Measurements from ENCODE around the gene SMIM28. TPM values are rescaled to one million over a fixed set of nuclear protein-coding genes. Genes with fewer than 3 reads are reported as not detected.

The SMIM28 gene
- total and polyA plus RNA-seq, 2 donors (not counting 3 experiments of a cell fraction or from before 2014, with no cell fraction given) = not detected

- Histone ChIP-seq H4K20me1 (replicated peaks; ENCODE audit: control insufficient read depth, extremely low read depth, insufficient read depth, low read length) (no peaks in the 10 kb centered on the region), H3K27me3 (ENCODE audit: control insufficient read depth in 2 of 2, insufficient read depth in 2 of 2, low read length in 2 of 2) (no peaks in the 10 kb centered on the region), H3K27ac (ENCODE audit: insufficient read depth, low read depth, low read length) (no peak overlapping the region), H3K4me3 (replicated peaks in 1 of 3; ENCODE audit: insufficient read depth in 1 of 3, low read depth in 1 of 3, low read length in 3 of 3) (no peak overlapping the region), H3K9ac (replicated peaks; ENCODE audit: extremely low read depth, insufficient read depth, low read length) (no peak overlapping the region), H2AFZ (ENCODE audit: low read depth, low read length) (no peak overlapping the region), H3K36me3 (ENCODE audit: control insufficient read depth in 2 of 2, extremely low read depth in 1 of 2, insufficient read depth in 2 of 2, low read length in 2 of 2) (peaks cover 0 to under 1% of the 10 kb centered on the region in 2 experiments), H3K79me2 (ENCODE audit: control insufficient read depth, insufficient read depth, low read length) (no peaks in the 10 kb centered on the region), H3K4me2 (ENCODE audit: insufficient read depth, low read length) (no peak overlapping the region), H3K4me1 (ENCODE audit: control insufficient read depth, extremely low read depth, insufficient read depth, low read length) (no peaks in the 10 kb centered on the region), H3K9me1 (replicated peaks; ENCODE audit: control insufficient read depth, extremely low read depth, insufficient read depth, low read length) (no peaks in the 10 kb centered on the region), H3K9me3 (replicated peaks; ENCODE audit: control insufficient read depth, insufficient read depth, low read length) (no peaks in the 10 kb centered on the region)
- ChIA-PET CTCF (no interaction called here), POLR2A (no interaction called here)
- dilution Hi-C loops (cut with MboI; ENCODE audit: extremely low pct_ligation_motif_present, low sequenced_read_pairs) (no loop called here), intact Hi-C loops (cut with micrococcal nuclease) (no loop called here)
- DNase-seq (ENCODE audit: low read depth, low spot score) (peak; percentile 45), FAIRE-seq (no peak)
- TF ChIP-seq POLR2A (IDR thresholded peaks at IDR 0.05; ENCODE audit: low read depth, low read length) = no peak
- BruUV-seq (replicated peaks) = no TSS peak
Observed at GRCh38 chr6:138341176-138341575, 36.5 kb upstream of the SMIM28 start.

- CTCF ChIA-PET = no interaction called here
- Histone ChIP-seq H3K4me1 (ENCODE audit: control insufficient read depth, extremely low read depth, insufficient read depth, low read length) (no peaks in the 10 kb centered on the region), H3K9me1 (replicated peaks; ENCODE audit: control insufficient read depth, extremely low read depth, insufficient read depth, low read length) (no peaks in the 10 kb centered on the region), H2AFZ (ENCODE audit: low read depth, low read length) (no peak overlapping the region), H3K36me3 (ENCODE audit: control insufficient read depth in 2 of 2, extremely low read depth in 1 of 2, insufficient read depth in 2 of 2, low read length in 2 of 2) (no peaks in the 10 kb centered on the region), H3K27me3 (ENCODE audit: control insufficient read depth in 2 of 2, insufficient read depth in 2 of 2, low read length in 2 of 2) (no peaks in the 10 kb centered on the region), H3K9ac (replicated peaks; ENCODE audit: extremely low read depth, insufficient read depth, low read length) (no peak overlapping the region), H3K79me2 (ENCODE audit: control insufficient read depth, insufficient read depth, low read length) (no peaks in the 10 kb centered on the region), H3K4me2 (ENCODE audit: insufficient read depth, low read length) (no peak overlapping the region), H3K9me3 (replicated peaks; ENCODE audit: control insufficient read depth, insufficient read depth, low read length) (no peaks in the 10 kb centered on the region), H3K4me3 (replicated peaks in 1 of 3; ENCODE audit: insufficient read depth in 1 of 3, low read depth in 1 of 3, low read length in 3 of 3) (no peak overlapping the region), H4K20me1 (replicated peaks; ENCODE audit: control insufficient read depth, extremely low read depth, insufficient read depth, low read length) (no peaks in the 10 kb centered on the region), H3K27ac (ENCODE audit: insufficient read depth, low read depth, low read length) (no peak overlapping the region)
- POLR2A ChIA-PET = no interaction called here
- FAIRE-seq (no peak), DNase-seq (ENCODE audit: low read depth, low spot score) (no peak)
- intact Hi-C loops (cut with micrococcal nuclease) = no loop called here
- dilution Hi-C loops (cut with MboI; ENCODE audit: extremely low pct_ligation_motif_present, low sequenced_read_pairs) = no loop called here
- no TSS peak for BruUV-seq (replicated peaks)
- TF ChIP-seq MAX (IDR thresholded peaks at IDR 0.05; ENCODE audit: insufficient read depth, insufficient read length) (no peak), MYC (IDR thresholded peaks at IDR 0.05; ENCODE audit: low read depth, low read length) (no peak), GATA2 (IDR thresholded peaks at IDR 0.05; ENCODE audit: insufficient read depth, insufficient read length, low read depth, low read length) (no peak), JUN (IDR thresholded peaks at IDR 0.05; ENCODE audit: borderline replicate concordance, insufficient read depth, insufficient read length, low read depth) (no peak), POLR2A (IDR thresholded peaks at IDR 0.05; ENCODE audit: low read depth, low read length) (no peak), FOS (IDR thresholded peaks at IDR 0.05; ENCODE audit: borderline replicate concordance, insufficient read depth, low read length) (no peak), CTCF (IDR thresholded peaks at IDR 0.05; ENCODE audit: extremely low read depth in 1 of 2, insufficient read depth in 1 of 2, low read depth in 1 of 2, low read length in 2 of 2) (no peak), POLR2AphosphoS5 (IDR thresholded peaks at IDR 0.05; ENCODE audit: insufficient read depth, low read depth, low read length) (no peak), EZH2 (IDR thresholded peaks at IDR 0.05; ENCODE audit: borderline replicate concordance, low read depth, low read length, severe bottlenecking) (no peak)
Observed at GRCh38 chr6:138343112-138343511, 34.6 kb upstream of the SMIM28 start.
